Measurements from ENCODE around the gene KRT2.

KRT2 gene

GRCh38 chr12:52662918-52663229 lies 10.9 kb upstream of the KRT2 start:
- DNase-seq: no peak

GRCh38 chr12:52662093-52662917 lies 10.3 kb upstream of the KRT2 start:
- no peak for DNase-seq

- no peak for DNase-seq
Observed at GRCh38 chr12:52661668-52662067, 9.7 kb upstream of the KRT2 start.

GRCh38 chr12:52660934-52661499 lies 9.0 kb upstream of the KRT2 start:
- DNase-seq: no peak

GRCh38 chr12:52659951-52660350 lies 7.9 kb upstream of the KRT2 start:
- no peak for DNase-seq

GRCh38 chr12:52659395-52659794 lies 7.4 kb upstream of the KRT2 start:
- DNase-seq: no peak

- no peak for DNase-seq
Observed at GRCh38 chr12:52658196-52658595, 6.2 kb upstream of the KRT2 start.

- no peak for DNase-seq
Observed at GRCh38 chr12:52657250-52657902, 5.4 kb upstream of the KRT2 start.

GRCh38 chr12:52656616-52657015 lies 4.6 kb upstream of the KRT2 start:
- no peak for DNase-seq

GRCh38 chr12:52655720-52656124 lies 3.7 kb upstream of the KRT2 start:
- no peak for DNase-seq

GRCh38 chr12:52655251-52655650 lies 3.2 kb upstream of the KRT2 start:
- DNase-seq: no peak

- no peak for DNase-seq
Observed at GRCh38 chr12:52650520-52651081, 1.4 kb downstream of the KRT2 start.

- no peak for DNase-seq
Observed at GRCh38 chr12:52649066-52649465, 2.9 kb downstream of the KRT2 start.

GRCh38 chr12:52648012-52648550 lies 3.9 kb downstream of the KRT2 start:
- DNase-seq: no peak

- no peak for DNase-seq
Observed at GRCh38 chr12:52647601-52648000, 4.4 kb downstream of the KRT2 start.

GRCh38 chr12:52646613-52647012 lies 5.4 kb downstream of the KRT2 start:
- no peak for DNase-seq

- DNase-seq: no peak
Observed at GRCh38 chr12:52645982-52646381, 6.0 kb downstream of the KRT2 start.

GRCh38 chr12:52645120-52645761 lies 6.8 kb downstream of the KRT2 start:
- DNase-seq: peak; percentile 84

GRCh38 chr12:52644078-52644415 lies 8.0 kb downstream of the KRT2 start:
- DNase-seq: no peak

GRCh38 chr12:52643233-52644077 lies 8.6 kb downstream of the KRT2 start:
- no peak for DNase-seq

- DNase-seq: no peak
Observed at GRCh38 chr12:52641468-52641867, 10.5 kb downstream of the KRT2 start.

- DNase-seq: no peak
Observed at GRCh38 chr12:52637299-52637698, 14.7 kb downstream of the KRT2 start.
